Breast epithelium (tissue), 4 donors: ENCODE measurements around the gene PRSS12. TPM values are rescaled to one million over a fixed set of nuclear protein-coding genes. Genes with fewer than 3 reads are reported as not detected.
"Not testable (repeated sequence)": the region's sequence is repeated elsewhere in the genome, so short reads cannot be mapped to it uniquely, and the experiment has no call there.

Source experiments
- DNase-seq, 2 donors: peaks; one replicate each; pipeline ENCODE4 v3.0.0-alpha.2; 2019; ENCODE audit warnings: low spot score in 2 of 2
- H3K27ac ChIP-seq, 2 donors: fragments of 200-600 bp; sonication (generic) in 1 of 2; one replicate each; pipeline ENCODE4 v1.5.1; 2016 to 2019; ENCODE audit warnings: mild to moderate bottlenecking in 1 of 2
- H3K27me3 ChIP-seq, 2 donors: fragments of 200-600 bp; sonication (generic) in 1 of 2; one replicate each; pipeline versions ENCODE4 v1.5.1 to v1.6.0; 2017 to 2019; ENCODE audit warnings: control low read depth in 1 of 2, mild to moderate bottlenecking in 1 of 2
- H3K36me3 ChIP-seq: fragments of 200-600 bp; one replicate; pipeline ENCODE4 v1.5.1; 2019
- H3K4me1 ChIP-seq, 2 donors: fragments of 200-600 bp; sonication (generic); one replicate each; pipeline ENCODE4 v1.5.1; 2016 to 2019; ENCODE audit warnings: control low read depth in 1 of 2
- H3K4me3 ChIP-seq, 3 donors: fragments of 200-600 bp; sonication (generic); 1 replicate in 2 of 3; 2 replicates in 1 of 3; pipeline ENCODE4 v1.5.1; 2016 to 2019; ENCODE audit warnings: mild to moderate bottlenecking in 3 of 3, moderate library complexity in 2 of 3
- H3K9me3 ChIP-seq, 2 donors: fragments of 200-600 bp; sonication (generic) in 1 of 2; one replicate each; pipeline ENCODE4 v1.5.1; 2016 to 2019; ENCODE audit warnings: control low read depth in 1 of 2
- CTCF ChIP-seq, 3 donors: fragments of 450-650 bp; IDR thresholded peaks; one replicate each; pipeline ENCODE4 v1.5.1; 2016 to 2017; ENCODE audit warnings: antibody characterized with exemption in 3 of 3, mild to moderate bottlenecking in 3 of 3, moderate library complexity in 3 of 3
- POLR2A ChIP-seq: fragments of 450-650 bp; IDR thresholded peaks from one replicate; pipeline ENCODE4 v1.6.1; 2016; ENCODE audit warnings: antibody characterized with exemption, mild to moderate bottlenecking, moderate library complexity
- POLR2AphosphoS5 ChIP-seq, 3 donors: sonication (generic); formaldehyde crosslinking; IDR thresholded peaks; one replicate each; pipeline ENCODE4 v1.6.1; 2017; ENCODE audit warnings: antibody characterized with exemption in 3 of 3
- intact Hi-C: fragments of 100-400 bp; cut with DNase I; formaldehyde crosslinking; loops from one replicate; pipeline ENCODE4 v1.15.1; 2023; ENCODE audit warnings: low total_unique reads
- total RNA-seq, 3 donors: library from RNA; depleted of rRNA; stranded (reverse); fragments of >200 nt; gene quantifications; one replicate each; pipeline ENCODE4 v1.1.0, GENCODE V29; 2016

The PRSS12 gene
- total RNA-seq, 3 donors from 2014 or later: 0.64 to 3.6 (median 2.2) TPM

DNA sequence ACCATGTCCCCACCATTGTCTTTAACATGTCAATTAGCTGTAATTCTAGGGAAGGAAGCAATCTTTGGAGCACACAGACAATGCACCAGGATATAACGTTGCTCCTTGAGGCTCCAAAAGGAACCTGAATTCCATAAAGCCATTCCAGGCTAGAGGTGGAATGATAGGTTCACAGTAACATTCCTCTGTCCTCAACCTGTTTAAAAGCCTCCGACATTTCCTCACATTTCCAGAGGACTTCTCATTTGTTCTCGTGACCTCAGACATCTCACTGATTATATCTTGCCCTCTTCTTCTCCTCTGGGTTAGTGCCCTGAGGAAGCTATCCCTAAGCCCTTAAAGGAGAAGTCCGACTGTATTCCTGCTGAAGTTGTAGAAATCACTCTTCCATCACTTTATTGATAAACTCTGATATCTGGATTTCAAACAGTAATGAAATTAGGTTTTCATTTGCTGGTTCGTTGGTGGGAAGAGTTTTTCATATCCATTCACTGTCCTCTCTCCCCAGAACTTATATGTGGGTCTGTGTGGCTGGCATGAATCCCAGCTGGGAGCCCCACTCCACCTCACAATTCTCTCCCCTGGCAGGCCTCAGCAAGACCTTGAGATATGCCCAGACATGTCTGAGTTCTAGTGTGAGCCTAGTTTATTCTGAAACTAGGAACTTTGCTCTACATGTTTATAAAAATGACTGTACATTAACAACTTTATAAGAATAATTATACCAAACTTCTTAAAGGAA, 44.2 kb upstream of the PRSS12 start:
- Histone ChIP-seq H3K36me3 (no peaks in the 10 kb centered on the region), H3K9me3 (no peaks in the 10 kb centered on the region), H3K27ac (no peak overlapping the region), H3K4me3 (no peak overlapping the region), H3K4me1 (no peaks in the 10 kb centered on the region), H3K27me3 (no peaks in the 10 kb centered on the region)
- no peak for TF ChIP-seq POLR2A
- TF ChIP-seq POLR2AphosphoS5 (IDR thresholded peaks at IDR 0.05): no peak
- TF ChIP-seq CTCF (IDR thresholded peaks at IDR 0.05): no peak
- intact Hi-C loops: no loop called here
- no peak for DNase-seq

GRCh38 chr4:118395057-118395644, 42.3 kb upstream of the PRSS12 start:
- Histone ChIP-seq H3K4me1 (no peaks in the 10 kb centered on the region), H3K27ac (no peak overlapping the region)
- intact Hi-C loops: no loop called here

DNA sequence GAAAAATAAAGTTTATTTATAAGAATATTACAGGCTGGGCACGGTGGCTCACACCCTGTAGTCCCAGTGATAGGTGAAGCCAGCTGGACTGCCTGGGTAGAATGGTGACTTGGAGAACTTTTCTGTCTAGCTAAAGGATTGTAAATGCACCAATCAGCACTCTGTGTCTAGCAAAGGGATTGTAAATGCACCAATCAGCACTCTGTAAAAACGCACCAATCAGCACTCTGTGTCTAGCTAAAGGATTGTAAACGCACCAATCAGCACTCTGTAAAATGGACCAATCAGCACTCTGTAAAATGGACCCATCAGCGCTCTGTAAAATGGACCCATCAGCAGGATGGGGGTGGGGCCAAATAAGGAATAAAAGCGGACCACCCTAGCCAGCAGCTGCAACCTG, 39.7 kb upstream of the PRSS12 start:
- H3K27ac ChIP-seq, intact Hi-C loops, H3K27me3 ChIP-seq, DNase-seq, H3K36me3 ChIP-seq, H3K4me1 ChIP-seq, H3K4me3 ChIP-seq, H3K9me3 ChIP-seq: not testable (repeated sequence)

More at GRCh38 chr4:118395057-118395644, 42.3 kb upstream of the PRSS12 start:
- no peak overlapping the region for H3K4me3 ChIP-seq
- no peaks in the 10 kb centered on the region for H3K9me3 ChIP-seq
- DNase-seq: no peak
- H3K36me3 ChIP-seq: no peaks in the 10 kb centered on the region
- no peaks in the 10 kb centered on the region for H3K27me3 ChIP-seq
- no peak for TF ChIP-seq POLR2A
- no peak for TF ChIP-seq CTCF (IDR thresholded peaks at IDR 0.05)
- no peak for TF ChIP-seq POLR2AphosphoS5 (IDR thresholded peaks at IDR 0.05)

DNA sequence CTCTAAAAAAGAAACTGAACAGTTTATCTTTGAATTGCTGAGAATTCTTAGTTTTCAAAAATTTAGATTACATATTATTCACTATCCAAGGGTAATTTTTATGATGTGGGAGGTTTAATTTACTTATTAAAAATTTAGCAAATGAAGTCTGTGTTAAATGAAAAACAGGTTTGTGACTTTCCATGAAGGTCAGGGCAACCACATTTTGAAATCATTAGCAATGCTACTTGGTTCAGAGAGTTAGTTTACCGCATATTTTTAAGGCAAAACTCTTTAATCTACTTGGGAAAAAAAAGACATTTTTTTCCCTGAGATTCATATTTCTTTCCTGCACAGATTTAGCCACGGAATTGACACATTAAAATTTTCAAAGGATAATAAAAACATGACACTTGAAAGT, 37.3 kb upstream of the PRSS12 start:
- Histone ChIP-seq H3K4me1 (no peaks in the 10 kb centered on the region), H3K27ac (no peak overlapping the region), H3K9me3 (peaks cover 0 to 12% of the 10 kb centered on the region in 2 donors), H3K36me3 (no peaks in the 10 kb centered on the region), H3K4me3 (no peak overlapping the region), H3K27me3 (no peaks in the 10 kb centered on the region)
- TF ChIP-seq CTCF (IDR thresholded peaks at IDR 0.05): no peak
- TF ChIP-seq POLR2AphosphoS5 (IDR thresholded peaks at IDR 0.05): no peak
- no peak for TF ChIP-seq POLR2A
- intact Hi-C loops: no loop called here
- DNase-seq: no peak

- no peak for TF ChIP-seq POLR2A
- TF ChIP-seq POLR2AphosphoS5 (IDR thresholded peaks at IDR 0.05): no peak
- no peak for TF ChIP-seq CTCF (IDR thresholded peaks at IDR 0.05)
- Histone ChIP-seq H3K36me3 (no peaks in the 10 kb centered on the region), H3K4me1 (no peaks in the 10 kb centered on the region), H3K27me3 (no peaks in the 10 kb centered on the region), H3K27ac (no peak overlapping the region), H3K4me3 (no peak overlapping the region), H3K9me3 (peaks cover 0 to 12% of the 10 kb centered on the region in 2 donors)
- no peak for DNase-seq
- intact Hi-C loops: no loop called here
Measured at GRCh38 chr4:118389721-118390120, 36.9 kb upstream of the PRSS12 start.
